ENCODE results near the gene ARPP21. TPM values are rescaled to one million over a fixed set of nuclear protein-coding genes. Genes with fewer than 3 reads are reported as not detected.

The ARPP21 gene
- total RNA-seq, 1 experiment from 2014 or later, result not detected

DNA sequence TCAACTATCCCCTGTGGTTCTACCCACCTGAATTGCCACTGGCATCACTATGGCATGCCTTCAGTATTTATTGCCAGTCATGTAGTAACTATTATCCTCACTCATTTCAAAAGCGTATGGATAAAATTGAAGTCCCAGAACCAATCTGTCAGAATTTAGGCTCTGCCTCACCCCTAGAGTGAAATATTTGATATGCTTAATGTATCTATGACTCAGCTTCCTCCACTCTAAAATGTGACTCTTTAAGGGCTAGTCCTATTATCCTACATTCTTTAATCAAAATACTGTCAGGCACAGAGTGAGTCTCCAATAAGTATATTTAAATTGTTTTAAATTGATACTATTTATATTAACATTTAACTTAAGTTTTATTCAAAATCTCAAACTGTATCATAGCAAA lies 27.6 kb downstream of the ARPP21 start (continued):
- TF ChIP-seq MXD4 (CRISPR knock-in tag; IDR thresholded peaks at IDR 0.05; ENCODE audit: borderline replicate concordance) (no peak), ZNF423 (CRISPR knock-in tag; IDR thresholded peaks at IDR 0.05) (no peak), ZNF317 (CRISPR knock-in tag; IDR thresholded peaks at IDR 0.05; ENCODE audit: borderline replicate concordance, low read depth) (no peak), OVOL2 (CRISPR knock-in tag; IDR thresholded peaks at IDR 0.05; ENCODE audit: borderline replicate concordance) (no peak), ELF4 (CRISPR knock-in tag; IDR thresholded peaks at IDR 0.05; ENCODE audit: low read depth) (no peak), NR2C2 (CRISPR knock-in tag; IDR thresholded peaks at IDR 0.05) (no peak), EMX1 (CRISPR knock-in tag; IDR thresholded peaks at IDR 0.05) (no peak)
- TF ChIP-seq, protein P1, sequence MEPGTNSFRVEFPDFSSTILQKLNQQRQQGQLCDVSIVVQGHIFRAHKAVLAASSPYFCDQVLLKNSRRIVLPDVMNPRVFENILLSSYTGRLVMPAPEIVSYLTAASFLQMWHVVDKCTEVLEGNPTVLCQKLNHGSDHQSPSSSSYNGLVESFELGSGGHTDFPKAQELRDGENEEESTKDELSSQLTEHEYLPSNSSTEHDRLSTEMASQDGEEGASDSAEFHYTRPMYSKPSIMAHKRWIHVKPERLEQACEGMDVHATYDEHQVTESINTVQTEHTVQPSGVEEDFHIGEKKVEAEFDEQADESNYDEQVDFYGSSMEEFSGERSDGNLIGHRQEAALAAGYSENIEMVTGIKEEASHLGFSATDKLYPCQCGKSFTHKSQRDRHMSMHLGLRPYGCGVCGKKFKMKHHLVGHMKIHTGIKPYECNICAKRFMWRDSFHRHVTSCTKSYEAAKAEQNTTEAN (CRISPR knock-in tag; IDR thresholded peaks at IDR 0.05), result no peak
- TF ChIP-seq, protein P2, sequence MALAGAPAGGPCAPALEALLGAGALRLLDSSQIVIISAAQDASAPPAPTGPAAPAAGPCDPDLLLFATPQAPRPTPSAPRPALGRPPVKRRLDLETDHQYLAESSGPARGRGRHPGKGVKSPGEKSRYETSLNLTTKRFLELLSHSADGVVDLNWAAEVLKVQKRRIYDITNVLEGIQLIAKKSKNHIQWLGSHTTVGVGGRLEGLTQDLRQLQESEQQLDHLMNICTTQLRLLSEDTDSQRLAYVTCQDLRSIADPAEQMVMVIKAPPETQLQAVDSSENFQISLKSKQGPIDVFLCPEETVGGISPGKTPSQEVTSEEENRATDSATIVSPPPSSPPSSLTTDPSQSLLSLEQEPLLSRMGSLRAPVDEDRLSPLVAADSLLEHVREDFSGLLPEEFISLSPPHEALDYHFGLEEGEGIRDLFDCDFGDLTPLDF (CRISPR knock-in tag; IDR thresholded peaks at IDR 0.05), result no peak
- TF ChIP-seq, protein P3, sequence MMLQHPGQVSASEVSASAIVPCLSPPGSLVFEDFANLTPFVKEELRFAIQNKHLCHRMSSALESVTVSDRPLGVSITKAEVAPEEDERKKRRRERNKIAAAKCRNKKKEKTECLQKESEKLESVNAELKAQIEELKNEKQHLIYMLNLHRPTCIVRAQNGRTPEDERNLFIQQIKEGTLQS (CRISPR knock-in tag; conservative IDR thresholded peaks at IDR 0.05), result no peak

DNA sequence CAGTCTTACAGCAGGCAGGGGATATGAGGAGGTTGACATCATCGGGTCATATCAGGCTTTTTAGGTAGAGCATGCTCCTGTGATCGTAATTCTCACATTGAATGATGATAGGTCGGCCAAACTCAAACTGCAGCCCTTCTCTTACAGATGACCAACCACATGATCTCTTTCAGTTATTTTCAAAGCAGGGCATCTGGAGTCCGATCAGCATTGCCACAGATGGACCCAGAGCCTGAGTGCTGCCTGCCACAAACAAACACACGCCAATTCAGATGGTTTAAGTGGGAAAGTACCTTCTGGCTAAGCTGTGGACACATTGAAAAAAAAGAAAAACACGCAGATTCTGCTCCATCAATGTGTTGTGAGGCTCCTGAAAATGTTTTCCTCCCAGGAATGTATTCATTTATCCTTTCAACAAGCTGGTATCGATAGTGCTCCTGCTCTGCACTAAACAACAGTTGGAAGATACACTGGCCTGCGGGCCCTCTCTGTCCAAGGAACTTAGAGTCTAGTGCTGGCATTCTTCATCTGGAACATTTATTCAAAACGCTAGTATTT lies 31.2 kb downstream of the ARPP21 start:
- no peaks in the 10 kb centered on the region for H3K4me1 Mint-ChIP-seq
- no peak overlapping the region for H3K4me3 Mint-ChIP-seq
- DNase-seq (ENCODE audit: low spot score), result no peak
- no peak for ATAC-seq
- POLR2A ChIA-PET, result no interaction called here
- no peaks in the 10 kb centered on the region for H3K36me3 Mint-ChIP-seq
- no peaks in the 10 kb centered on the region for H3K9me3 Mint-ChIP-seq
- no peak overlapping the region for H3K27ac Mint-ChIP-seq
- TF ChIP-seq ZNF263 (CRISPR knock-in tag; IDR thresholded peaks at IDR 0.05; ENCODE audit: low read depth) (no peak), NFE2L1 (CRISPR knock-in tag; IDR thresholded peaks at IDR 0.05) (no peak), CREM (CRISPR knock-in tag; IDR thresholded peaks at IDR 0.05) (no peak), ZNF317 (CRISPR knock-in tag; IDR thresholded peaks at IDR 0.05; ENCODE audit: borderline replicate concordance, low read depth) (no peak), SOX15 (CRISPR knock-in tag; IDR thresholded peaks at IDR 0.05) (no peak)
- TF ChIP-seq, protein P4, sequence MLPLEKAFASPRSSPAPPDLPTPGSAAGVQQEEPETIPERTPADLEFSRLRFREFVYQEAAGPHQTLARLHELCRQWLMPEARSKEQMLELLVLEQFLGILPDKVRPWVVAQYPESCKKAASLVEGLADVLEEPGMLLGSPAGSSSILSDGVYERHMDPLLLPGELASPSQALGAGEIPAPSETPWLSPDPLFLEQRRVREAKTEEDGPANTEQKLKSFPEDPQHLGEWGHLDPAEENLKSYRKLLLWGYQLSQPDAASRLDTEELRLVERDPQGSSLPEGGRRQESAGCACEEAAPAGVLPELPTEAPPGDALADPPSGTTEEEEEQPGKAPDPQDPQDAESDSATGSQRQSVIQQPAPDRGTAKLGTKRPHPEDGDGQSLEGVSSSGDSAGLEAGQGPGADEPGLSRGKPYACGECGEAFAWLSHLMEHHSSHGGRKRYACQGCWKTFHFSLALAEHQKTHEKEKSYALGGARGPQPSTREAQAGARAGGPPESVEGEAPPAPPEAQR (CRISPR knock-in tag; IDR thresholded peaks at IDR 0.05), result no peak
- TF ChIP-seq, protein P5, sequence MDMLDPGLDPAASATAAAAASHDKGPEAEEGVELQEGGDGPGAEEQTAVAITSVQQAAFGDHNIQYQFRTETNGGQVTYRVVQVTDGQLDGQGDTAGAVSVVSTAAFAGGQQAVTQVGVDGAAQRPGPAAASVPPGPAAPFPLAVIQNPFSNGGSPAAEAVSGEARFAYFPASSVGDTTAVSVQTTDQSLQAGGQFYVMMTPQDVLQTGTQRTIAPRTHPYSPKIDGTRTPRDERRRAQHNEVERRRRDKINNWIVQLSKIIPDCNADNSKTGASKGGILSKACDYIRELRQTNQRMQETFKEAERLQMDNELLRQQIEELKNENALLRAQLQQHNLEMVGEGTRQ (CRISPR knock-in tag; IDR thresholded peaks at IDR 0.05), result no peak
- TF ChIP-seq, protein P6, sequence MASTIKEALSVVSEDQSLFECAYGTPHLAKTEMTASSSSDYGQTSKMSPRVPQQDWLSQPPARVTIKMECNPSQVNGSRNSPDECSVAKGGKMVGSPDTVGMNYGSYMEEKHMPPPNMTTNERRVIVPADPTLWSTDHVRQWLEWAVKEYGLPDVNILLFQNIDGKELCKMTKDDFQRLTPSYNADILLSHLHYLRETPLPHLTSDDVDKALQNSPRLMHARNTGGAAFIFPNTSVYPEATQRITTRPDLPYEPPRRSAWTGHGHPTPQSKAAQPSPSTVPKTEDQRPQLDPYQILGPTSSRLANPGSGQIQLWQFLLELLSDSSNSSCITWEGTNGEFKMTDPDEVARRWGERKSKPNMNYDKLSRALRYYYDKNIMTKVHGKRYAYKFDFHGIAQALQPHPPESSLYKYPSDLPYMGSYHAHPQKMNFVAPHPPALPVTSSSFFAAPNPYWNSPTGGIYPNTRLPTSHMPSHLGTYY (CRISPR knock-in tag; IDR thresholded peaks at IDR 0.05), result no peak
- TF ChIP-seq, protein P7, sequence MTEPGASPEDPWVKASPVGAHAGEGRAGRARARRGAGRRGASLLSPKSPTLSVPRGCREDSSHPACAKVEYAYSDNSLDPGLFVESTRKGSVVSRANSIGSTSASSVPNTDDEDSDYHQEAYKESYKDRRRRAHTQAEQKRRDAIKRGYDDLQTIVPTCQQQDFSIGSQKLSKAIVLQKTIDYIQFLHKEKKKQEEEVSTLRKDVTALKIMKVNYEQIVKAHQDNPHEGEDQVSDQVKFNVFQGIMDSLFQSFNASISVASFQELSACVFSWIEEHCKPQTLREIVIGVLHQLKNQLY (CRISPR knock-in tag; IDR thresholded peaks at IDR 0.05), result no peak
- no peaks in the 10 kb centered on the region; the same call in 1 of the 2 replicates for H3K27me3 Mint-ChIP-seq (ENCODE audit: low read depth)
- CTCF ChIA-PET, result no interaction called here

All from WTC11 (cell line).